Measurements from ENCODE around the gene DAP. TPM values are rescaled to one million over a fixed set of nuclear protein-coding genes. Genes with fewer than 3 reads are reported as not detected.

Gene DAP
- total and polyA plus RNA-seq, 10 of the 15 experiments (the other 5 are each of a cell fraction or from before 2014, with no cell fraction given): 12.9 to 130 (median 49.9) TPM

DNA sequence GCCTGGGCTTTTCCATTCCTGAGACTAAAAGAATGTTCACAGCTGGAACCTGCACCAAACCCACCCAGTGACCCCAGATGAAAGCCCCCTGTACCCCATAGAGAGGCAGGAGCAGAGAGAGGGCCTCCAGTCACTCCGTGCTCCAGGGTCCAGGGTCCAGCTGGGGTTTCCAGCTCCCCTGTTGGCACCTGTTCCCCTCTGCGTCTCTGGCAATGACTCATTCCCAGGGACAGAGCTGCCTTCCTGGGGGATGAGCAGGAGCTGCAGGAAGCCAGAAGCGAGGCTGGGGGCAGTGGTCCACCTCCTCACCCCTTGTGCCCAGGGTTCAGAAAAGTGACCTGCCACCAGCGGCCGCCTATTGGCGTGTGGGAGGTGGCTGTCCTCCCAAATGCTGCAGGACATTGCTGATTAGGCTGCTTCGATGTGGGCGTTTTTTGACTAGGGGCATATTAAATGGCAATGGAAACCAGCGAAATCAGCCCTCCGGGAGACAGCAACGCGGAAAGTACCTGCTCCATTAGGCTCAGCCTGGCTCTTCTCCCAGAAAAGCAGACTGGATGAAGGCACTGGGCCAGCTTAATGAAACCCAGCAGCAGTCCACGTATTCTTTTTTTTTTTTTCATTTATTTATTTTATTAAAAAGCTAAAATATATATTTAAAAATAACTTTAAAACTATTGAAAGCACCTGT is 97.4 kb downstream of the DAP start (continued):
- TF ChIP-seq, protein P1, sequence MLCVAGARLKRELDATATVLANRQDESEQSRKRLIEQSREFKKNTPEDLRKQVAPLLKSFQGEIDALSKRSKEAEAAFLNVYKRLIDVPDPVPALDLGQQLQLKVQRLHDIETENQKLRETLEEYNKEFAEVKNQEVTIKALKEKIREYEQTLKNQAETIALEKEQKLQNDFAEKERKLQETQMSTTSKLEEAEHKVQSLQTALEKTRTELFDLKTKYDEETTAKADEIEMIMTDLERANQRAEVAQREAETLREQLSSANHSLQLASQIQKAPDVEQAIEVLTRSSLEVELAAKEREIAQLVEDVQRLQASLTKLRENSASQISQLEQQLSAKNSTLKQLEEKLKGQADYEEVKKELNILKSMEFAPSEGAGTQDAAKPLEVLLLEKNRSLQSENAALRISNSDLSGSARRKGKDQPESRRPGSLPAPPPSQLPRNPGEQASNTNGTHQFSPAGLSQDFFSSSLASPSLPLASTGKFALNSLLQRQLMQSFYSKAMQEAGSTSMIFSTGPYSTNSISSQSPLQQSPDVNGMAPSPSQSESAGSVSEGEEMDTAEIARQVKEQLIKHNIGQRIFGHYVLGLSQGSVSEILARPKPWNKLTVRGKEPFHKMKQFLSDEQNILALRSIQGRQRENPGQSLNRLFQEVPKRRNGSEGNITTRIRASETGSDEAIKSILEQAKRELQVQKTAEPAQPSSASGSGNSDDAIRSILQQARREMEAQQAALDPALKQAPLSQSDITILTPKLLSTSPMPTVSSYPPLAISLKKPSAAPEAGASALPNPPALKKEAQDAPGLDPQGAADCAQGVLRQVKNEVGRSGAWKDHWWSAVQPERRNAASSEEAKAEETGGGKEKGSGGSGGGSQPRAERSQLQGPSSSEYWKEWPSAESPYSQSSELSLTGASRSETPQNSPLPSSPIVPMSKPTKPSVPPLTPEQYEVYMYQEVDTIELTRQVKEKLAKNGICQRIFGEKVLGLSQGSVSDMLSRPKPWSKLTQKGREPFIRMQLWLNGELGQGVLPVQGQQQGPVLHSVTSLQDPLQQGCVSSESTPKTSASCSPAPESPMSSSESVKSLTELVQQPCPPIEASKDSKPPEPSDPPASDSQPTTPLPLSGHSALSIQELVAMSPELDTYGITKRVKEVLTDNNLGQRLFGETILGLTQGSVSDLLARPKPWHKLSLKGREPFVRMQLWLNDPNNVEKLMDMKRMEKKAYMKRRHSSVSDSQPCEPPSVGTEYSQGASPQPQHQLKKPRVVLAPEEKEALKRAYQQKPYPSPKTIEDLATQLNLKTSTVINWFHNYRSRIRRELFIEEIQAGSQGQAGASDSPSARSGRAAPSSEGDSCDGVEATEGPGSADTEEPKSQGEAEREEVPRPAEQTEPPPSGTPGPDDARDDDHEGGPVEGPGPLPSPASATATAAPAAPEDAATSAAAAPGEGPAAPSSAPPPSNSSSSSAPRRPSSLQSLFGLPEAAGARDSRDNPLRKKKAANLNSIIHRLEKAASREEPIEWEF (IDR thresholded peaks at IDR 0.05; ENCODE audit: insufficient replicate concordance, low read depth, low read length): no peak
- TF ChIP-seq SP1 (IDR thresholded peaks at IDR 0.05; ENCODE audit: low read depth, low read length) (no peak), TARDBP (IDR thresholded peaks at IDR 0.05; ENCODE audit: borderline replicate concordance) (no peak), GATAD2B (conservative IDR thresholded peaks at IDR 0.05; ENCODE audit: low read depth) (no peak), RAD51 (IDR thresholded peaks at IDR 0.05) (no peak), KLF5 (IDR thresholded peaks at IDR 0.05; ENCODE audit: partially characterized antibody) (no peak)

All from GM12878 (cell line).